Measurements from ENCODE around the gene GFER. TPM values are rescaled to one million over a fixed set of nuclear protein-coding genes. Genes with fewer than 3 reads are reported as not detected.

The GFER gene
- total and polyA plus RNA-seq, 4 donors = 7.4 to 28.4 (median 15.1) TPM

DNA sequence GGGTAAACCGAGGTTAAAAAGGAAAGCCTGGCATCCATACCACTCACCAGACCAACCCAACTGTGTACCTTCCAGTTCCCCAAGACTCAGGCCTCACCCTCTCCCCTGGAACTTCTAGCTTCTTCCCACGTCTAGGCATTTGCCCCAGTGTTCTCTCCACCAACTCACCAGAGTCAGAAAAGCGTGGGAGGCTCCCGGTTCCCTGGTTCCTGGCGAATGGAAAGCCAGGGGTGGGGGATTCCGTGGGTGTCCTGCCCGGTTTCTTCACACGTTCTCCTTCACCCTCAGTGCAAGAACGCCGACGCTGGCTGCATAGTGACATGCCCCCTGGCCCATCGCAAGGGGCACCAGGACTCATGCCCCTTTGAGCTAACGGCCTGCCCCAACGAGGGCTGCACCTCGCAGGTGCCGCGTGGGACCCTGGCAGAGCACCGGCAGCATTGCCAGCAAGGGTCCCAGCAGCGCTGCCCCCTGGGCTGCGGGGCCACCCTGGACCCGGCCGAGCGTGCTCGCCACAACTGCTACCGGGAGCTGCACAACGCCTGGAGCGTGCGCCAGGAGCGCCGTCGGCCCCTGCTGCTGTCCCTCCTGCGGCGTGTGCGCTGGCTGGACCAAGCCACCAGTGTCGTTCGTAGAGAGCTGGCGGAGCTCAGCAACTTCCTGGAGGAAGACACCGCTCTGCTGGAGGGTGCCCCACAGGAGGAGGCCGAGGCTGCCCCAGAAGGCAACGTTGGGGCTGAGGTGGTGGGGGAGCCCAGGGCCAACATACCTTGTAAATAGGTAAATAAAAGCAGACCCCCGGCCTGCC is 15.6 kb upstream of the GFER start:
- no peak overlapping the region for H3K4me3 ChIP-seq (ENCODE audit: low read depth in 1 of 3, low read length in 3 of 3)
- no peaks in the 10 kb centered on the region for H3K9me3 ChIP-seq (ENCODE audit: control insufficient read depth in 4 of 4, low read length in 3 of 4)
- WGBS = 91% methylated on average over 41 of the region's 41 CpGs
- H3K9ac ChIP-seq (ENCODE audit: low read depth in 1 of 2, low read length in 2 of 2) = no peak overlapping the region
- peaks cover 0 to 4% (median under 1%) of the 10 kb centered on the region in 4 donors for H3K36me3 ChIP-seq (ENCODE audit: control insufficient read depth in 4 of 4, insufficient read depth in 3 of 4, low read depth in 1 of 4, low read length in 3 of 4)
- H3K27me3 ChIP-seq (ENCODE audit: control insufficient read depth in 4 of 4, insufficient read depth in 4 of 4, low read length in 3 of 4) = no peaks in the 10 kb centered on the region
- TF ChIP-seq, protein P1, sequence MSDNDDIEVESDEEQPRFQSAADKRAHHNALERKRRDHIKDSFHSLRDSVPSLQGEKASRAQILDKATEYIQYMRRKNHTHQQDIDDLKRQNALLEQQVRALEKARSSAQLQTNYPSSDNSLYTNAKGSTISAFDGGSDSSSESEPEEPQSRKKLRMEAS (IDR thresholded peaks at IDR 0.05) = no peak
- TF ChIP-seq JUND (IDR thresholded peaks at IDR 0.05) = no peak
- no peak for DNase-seq (ENCODE audit: low spot score)
- H3K4me1 ChIP-seq (ENCODE audit: control insufficient read depth in 4 of 4, insufficient read depth in 4 of 4, low read length in 3 of 4) = peaks cover 7 to 34% (median 31%) of the 10 kb centered on the region in 4 donors
- no peak overlapping the region for H3K27ac ChIP-seq (ENCODE audit: low read depth in 1 of 2, low read length in 2 of 2)

DNA sequence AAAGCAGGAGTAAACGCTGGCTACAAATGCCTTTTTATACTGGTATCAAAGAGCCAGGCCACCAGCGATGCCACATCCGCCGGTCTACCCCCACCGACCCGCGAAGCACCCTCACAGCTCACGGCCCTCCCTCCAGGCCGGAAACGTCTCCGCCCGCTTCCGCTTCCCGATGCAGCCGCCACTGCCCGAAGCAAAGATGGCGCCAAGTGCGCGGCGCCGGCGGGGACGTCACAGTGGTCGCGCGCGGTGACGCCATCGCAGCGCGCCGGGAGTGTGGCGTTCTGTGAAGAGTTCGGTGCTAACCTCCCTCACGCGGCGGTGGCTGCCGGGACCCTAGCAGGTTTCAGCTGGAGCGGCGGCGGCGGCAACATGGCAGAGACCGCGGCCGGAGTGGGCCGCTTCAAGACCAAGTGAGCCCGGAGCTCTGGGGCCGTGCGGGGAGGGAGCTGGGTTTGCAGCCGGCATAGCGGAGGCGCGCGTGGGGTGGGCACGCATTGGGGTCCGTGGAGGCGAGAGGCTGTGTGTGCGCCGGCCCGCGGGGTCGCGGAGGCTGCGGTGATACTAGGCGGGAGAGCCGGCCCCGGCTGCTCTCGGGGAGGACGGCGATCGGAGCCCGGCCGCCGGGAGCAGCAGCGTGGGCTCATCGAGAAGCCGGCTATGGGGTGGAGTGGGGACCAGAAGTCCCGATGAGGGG is 12.1 kb upstream of the GFER start, which contains the start of gene TBL3:
Gene TBL3, plus strand, starts transcription at position 258 of the 694 bp plus-strand sequence. Its CDS starts 112 bp downstream, at position 370.
- under 1% methylated on average over 78 of the region's 78 CpGs for WGBS
- Histone ChIP-seq H3K9ac (ENCODE audit: low read depth in 1 of 2, low read length in 2 of 2) (peak within 1 kb of the TSS; percentile 61 to 90), H3K27me3 (ENCODE audit: control insufficient read depth in 4 of 4, insufficient read depth in 4 of 4, low read length in 3 of 4) (no peaks in the 10 kb centered on the region), H3K4me3 (ENCODE audit: low read depth in 1 of 3, low read length in 3 of 3) (peak within 1 kb of the TSS; percentile 78 to 94 (median 91)), H3K36me3 (ENCODE audit: control insufficient read depth in 4 of 4, insufficient read depth in 3 of 4, low read depth in 1 of 4, low read length in 3 of 4) (peaks cover 10 to 27% (median 15%) of the 10 kb centered on the region in 4 donors), H3K27ac (ENCODE audit: low read depth in 1 of 2, low read length in 2 of 2) (peak within 1 kb of the TSS; percentile 84 to 97), H3K4me1 (ENCODE audit: control insufficient read depth in 4 of 4, insufficient read depth in 4 of 4, low read length in 3 of 4) (peaks cover 6 to 23% (median 18%) of the 10 kb centered on the region in 4 donors), H3K9me3 (ENCODE audit: control insufficient read depth in 4 of 4, low read length in 3 of 4) (no peaks in the 10 kb centered on the region)
- TF ChIP-seq, protein P2, sequence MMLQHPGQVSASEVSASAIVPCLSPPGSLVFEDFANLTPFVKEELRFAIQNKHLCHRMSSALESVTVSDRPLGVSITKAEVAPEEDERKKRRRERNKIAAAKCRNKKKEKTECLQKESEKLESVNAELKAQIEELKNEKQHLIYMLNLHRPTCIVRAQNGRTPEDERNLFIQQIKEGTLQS (IDR thresholded peaks at IDR 0.05) = no peak
- TF ChIP-seq FOXA2 (IDR thresholded peaks at IDR 0.05) (peak; percentile 6), HNF4A (conservative IDR thresholded peaks at IDR 0.05) (no peak), FOXA1 (IDR thresholded peaks at IDR 0.05) (peak; percentile 54), EGR1 (IDR thresholded peaks at IDR 0.05; ENCODE audit: low read depth in 2 of 2) (peak in 1 of 2 donors; percentile 83), RXRA (IDR thresholded peaks at IDR 0.05) (peak in 1 of 2 donors; percentile 34), YY1 (IDR thresholded peaks at IDR 0.05) (peak; percentile 100), NR2F2 (IDR thresholded peaks at IDR 0.05) (peak; percentile 54), SP1 (IDR thresholded peaks at IDR 0.05) (peak; percentile 84), GABPA (IDR thresholded peaks at IDR 0.05 in 1 of 2, conservative IDR thresholded peaks at IDR 0.05 in 1 of 2) (peak; percentile 84 to 96)
- TF ChIP-seq, protein P1 (IDR thresholded peaks at IDR 0.05) = no peak
- TF ChIP-seq, protein P3, sequence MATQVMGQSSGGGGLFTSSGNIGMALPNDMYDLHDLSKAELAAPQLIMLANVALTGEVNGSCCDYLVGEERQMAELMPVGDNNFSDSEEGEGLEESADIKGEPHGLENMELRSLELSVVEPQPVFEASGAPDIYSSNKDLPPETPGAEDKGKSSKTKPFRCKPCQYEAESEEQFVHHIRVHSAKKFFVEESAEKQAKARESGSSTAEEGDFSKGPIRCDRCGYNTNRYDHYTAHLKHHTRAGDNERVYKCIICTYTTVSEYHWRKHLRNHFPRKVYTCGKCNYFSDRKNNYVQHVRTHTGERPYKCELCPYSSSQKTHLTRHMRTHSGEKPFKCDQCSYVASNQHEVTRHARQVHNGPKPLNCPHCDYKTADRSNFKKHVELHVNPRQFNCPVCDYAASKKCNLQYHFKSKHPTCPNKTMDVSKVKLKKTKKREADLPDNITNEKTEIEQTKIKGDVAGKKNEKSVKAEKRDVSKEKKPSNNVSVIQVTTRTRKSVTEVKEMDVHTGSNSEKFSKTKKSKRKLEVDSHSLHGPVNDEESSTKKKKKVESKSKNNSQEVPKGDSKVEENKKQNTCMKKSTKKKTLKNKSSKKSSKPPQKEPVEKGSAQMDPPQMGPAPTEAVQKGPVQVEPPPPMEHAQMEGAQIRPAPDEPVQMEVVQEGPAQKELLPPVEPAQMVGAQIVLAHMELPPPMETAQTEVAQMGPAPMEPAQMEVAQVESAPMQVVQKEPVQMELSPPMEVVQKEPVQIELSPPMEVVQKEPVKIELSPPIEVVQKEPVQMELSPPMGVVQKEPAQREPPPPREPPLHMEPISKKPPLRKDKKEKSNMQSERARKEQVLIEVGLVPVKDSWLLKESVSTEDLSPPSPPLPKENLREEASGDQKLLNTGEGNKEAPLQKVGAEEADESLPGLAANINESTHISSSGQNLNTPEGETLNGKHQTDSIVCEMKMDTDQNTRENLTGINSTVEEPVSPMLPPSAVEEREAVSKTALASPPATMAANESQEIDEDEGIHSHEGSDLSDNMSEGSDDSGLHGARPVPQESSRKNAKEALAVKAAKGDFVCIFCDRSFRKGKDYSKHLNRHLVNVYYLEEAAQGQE (IDR thresholded peaks at IDR 0.05) = peak; percentile 62
- peak; percentile 97 for DNase-seq (ENCODE audit: low spot score)
